GM10266 (cell line): ENCODE results near the gene OR5W2.
"Not testable (repeated sequence)": the region's sequence is repeated elsewhere in the genome, so short reads cannot be mapped to it uniquely, and the experiment has no call there.

Source experiments
- DNase-seq: peaks from one replicate; pipeline ENCODE4 v3.0.0; 2012; ENCODE audit errors: extremely low spot score
- TF ChIP-seq, protein P1 (sequence below): IDR thresholded peaks from 2 replicates; pipeline ENCODE4 v1.5.1; 2012; ENCODE audit warnings: mild to moderate bottlenecking, low read depth; ENCODE audit not compliant: control insufficient read depth, insufficient read depth; ENCODE audit errors: missing control alignments

The OR5W2 gene

DNA sequence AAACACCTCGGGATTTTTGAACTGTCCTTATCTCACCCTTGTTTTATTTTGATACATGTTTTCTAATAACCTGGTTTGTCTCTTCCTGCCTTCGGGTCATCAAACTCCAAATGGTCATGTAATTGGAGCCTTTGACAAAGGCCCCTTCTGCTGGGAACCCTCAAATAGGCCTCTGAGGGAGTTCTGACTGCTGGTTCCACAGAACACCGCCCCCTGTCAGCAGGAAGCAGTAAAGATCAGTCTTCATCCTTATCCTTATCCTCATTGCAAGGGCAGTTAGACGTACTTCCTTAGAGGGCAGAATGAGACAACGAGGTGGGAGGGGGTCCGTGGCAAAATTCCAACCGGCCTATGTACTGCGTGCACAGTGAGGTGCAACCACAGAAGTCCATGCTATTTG lies 19.2 kb downstream of the OR5W2 start:
- DNase-seq, result no peak
- TF ChIP-seq, protein P1, sequence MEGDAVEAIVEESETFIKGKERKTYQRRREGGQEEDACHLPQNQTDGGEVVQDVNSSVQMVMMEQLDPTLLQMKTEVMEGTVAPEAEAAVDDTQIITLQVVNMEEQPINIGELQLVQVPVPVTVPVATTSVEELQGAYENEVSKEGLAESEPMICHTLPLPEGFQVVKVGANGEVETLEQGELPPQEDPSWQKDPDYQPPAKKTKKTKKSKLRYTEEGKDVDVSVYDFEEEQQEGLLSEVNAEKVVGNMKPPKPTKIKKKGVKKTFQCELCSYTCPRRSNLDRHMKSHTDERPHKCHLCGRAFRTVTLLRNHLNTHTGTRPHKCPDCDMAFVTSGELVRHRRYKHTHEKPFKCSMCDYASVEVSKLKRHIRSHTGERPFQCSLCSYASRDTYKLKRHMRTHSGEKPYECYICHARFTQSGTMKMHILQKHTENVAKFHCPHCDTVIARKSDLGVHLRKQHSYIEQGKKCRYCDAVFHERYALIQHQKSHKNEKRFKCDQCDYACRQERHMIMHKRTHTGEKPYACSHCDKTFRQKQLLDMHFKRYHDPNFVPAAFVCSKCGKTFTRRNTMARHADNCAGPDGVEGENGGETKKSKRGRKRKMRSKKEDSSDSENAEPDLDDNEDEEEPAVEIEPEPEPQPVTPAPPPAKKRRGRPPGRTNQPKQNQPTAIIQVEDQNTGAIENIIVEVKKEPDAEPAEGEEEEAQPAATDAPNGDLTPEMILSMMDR, result no peak

- not testable (repeated sequence) for DNase-seq
Measured at GRCh38 chr11:55885481-55885880, 28.9 kb downstream of the OR5W2 start.

DNA sequence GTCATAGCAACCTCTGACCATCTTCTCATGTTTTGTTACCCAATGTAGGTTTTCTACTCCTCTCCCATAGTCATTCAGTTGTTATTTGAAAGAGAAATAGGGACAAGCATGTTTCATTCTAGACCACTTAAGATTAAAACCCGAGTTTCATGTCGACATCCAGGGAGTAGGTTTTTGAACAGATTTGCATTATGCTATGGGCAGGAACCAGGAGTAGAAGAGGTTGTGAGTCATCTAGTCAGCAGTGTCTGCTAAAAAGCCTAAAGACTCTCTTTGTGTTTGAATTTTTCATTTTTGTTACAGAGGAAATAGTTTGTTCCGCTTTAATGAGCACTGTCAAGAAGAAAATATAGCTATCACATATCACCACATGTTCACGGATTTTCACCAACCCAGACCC lies 29.4 kb downstream of the OR5W2 start:
- not testable (repeated sequence) for DNase-seq

GRCh38 chr11:55882997-55883396 lies 31.4 kb downstream of the OR5W2 start, which contains the start of gene TRIM51:
TRIM51 (plus strand) TSS chr11:55883297; CDS start chr11:55885429, 2,132 bp downstream.
- DNase-seq, result not testable (repeated sequence)

- DNase-seq, result not testable (repeated sequence)
Measured at GRCh38 chr11:55873146-55873545, 41.2 kb downstream of the OR5W2 start.

DNA sequence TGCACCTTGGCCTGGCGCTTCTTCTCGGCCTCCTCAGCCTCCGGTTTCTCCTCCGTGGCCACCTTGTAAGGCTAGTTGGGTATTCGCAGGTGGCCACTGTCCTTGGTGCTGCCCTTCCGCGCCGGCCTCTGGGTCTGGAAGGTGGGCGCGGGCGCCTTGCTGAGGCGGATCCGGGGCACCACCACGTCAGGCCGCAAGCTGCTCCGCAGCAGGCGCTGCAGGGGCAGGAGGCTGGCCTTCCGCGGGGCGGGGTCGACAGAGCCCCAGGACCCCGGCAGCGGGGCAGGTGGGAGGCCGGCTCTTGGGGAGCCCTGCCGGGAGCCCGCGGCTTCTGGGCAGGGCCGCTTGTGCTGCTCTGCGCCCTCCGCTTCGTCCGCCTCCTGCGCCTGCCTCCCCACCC lies 41.7 kb downstream of the OR5W2 start:
- DNase-seq, result not testable (repeated sequence)

- not testable (repeated sequence) for DNase-seq
Measured at GRCh38 chr11:55867354-55867753, 47.0 kb downstream of the OR5W2 start.
